Osteoblast (primary cell): ENCODE results near the gene RIPPLY3. TPM values are rescaled to one million over a fixed set of nuclear protein-coding genes. Genes with fewer than 3 reads are reported as not detected.

Experiments used
- DNase-seq: peaks from one replicate; pipeline ENCODE4 v3.0.0; 2011; ENCODE audit warnings: low spot score, mixed read lengths; ENCODE audit not compliant: insufficient read length; ENCODE audit errors: missing footprints
- H2AFZ ChIP-seq: 2 replicates; pipeline ENCODE4 v1.6.0; 2011; ENCODE audit warnings: mild to moderate bottlenecking, low read length
- H3K27ac ChIP-seq: 2 replicates; pipeline ENCODE4 v1.5.1; 2011; ENCODE audit warnings: mild to moderate bottlenecking, low read depth, low read length, moderate library complexity
- H3K27me3 ChIP-seq: 2 replicates; pipeline ENCODE4 v1.6.0; 2012; ENCODE audit warnings: mild to moderate bottlenecking, control low read depth, inconsistent platforms, low read length, moderate library complexity; ENCODE audit not compliant: insufficient read depth
- H3K36me3 ChIP-seq: 2 replicates; pipeline ENCODE4 v1.5.1; 2011; ENCODE audit warnings: mild to moderate bottlenecking, low read length, control low read depth, moderate library complexity; ENCODE audit not compliant: insufficient read depth
- H3K4me1 ChIP-seq: 2 replicates; pipeline ENCODE4 v1.5.1; 2011; ENCODE audit warnings: mild to moderate bottlenecking, low read length, control low read depth, moderate library complexity; ENCODE audit not compliant: insufficient read depth
- H3K4me2 ChIP-seq: 2 replicates; pipeline ENCODE4 v1.6.0; 2011; ENCODE audit warnings: mild to moderate bottlenecking, low read length; ENCODE audit not compliant: insufficient read depth
- H3K4me3 ChIP-seq: fragments of 200-600 bp; sonication (generic); 3 replicates; pipeline ENCODE4 v1.5.1; 2012; ENCODE audit warnings: mild to moderate bottlenecking, low read length, inconsistent platforms; ENCODE audit not compliant: insufficient read depth
- H3K79me2 ChIP-seq: 2 replicates; pipeline ENCODE4 v1.6.0; 2012; ENCODE audit warnings: mild to moderate bottlenecking, low read length, control low read depth, inconsistent platforms; ENCODE audit not compliant: insufficient read depth
- H3K9me3 ChIP-seq: 2 replicates; pipeline ENCODE4 v1.5.1; 2011; ENCODE audit warnings: low read depth, low read length, control low read depth
- H4K20me1 ChIP-seq: 2 replicates; pipeline ENCODE4 v1.6.0; 2012; ENCODE audit warnings: mild to moderate bottlenecking, low read length, control low read depth; ENCODE audit not compliant: insufficient read depth
- total RNA-seq: library from RNA; depleted of rRNA; stranded (reverse); fragments of >200 nt; gene quantifications from 2 replicates; pipeline ENCODE4 v1.2.3, GENCODE V29; 2012
- TF ChIP-seq, protein P1 (sequence below): IDR thresholded peaks from 2 replicates; pipeline ENCODE4 v1.5.1; 2011; ENCODE audit warnings: mild to moderate bottlenecking, low read depth, low read length, moderate library complexity; ENCODE audit errors: extremely low read depth

Gene RIPPLY3
- total RNA-seq, 1 donor = not detected

DNA sequence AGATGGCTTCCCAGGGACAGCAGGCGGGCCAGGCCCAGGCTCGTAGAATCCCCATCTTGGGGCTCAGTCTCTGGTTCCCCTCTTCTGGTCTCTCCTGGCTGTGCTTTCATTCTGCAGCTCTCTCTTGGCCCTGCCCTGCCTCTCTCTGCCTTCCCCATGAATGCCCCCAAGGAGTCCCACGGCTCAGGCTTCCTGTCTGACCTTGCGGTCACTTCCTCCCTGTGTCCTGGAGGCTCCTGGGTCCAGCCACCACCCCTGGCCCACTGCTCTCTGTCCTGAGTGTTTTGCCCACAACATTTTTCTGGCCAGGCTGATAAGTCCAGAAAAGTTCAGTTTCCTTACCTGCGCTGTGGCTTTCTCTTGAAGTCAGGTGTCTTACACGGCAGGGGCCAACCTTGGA, 37.3 kb downstream of the RIPPLY3 start:
- Histone ChIP-seq H3K27me3 (peaks cover 9% of the 10 kb centered on the region), H3K36me3 (no peaks in the 10 kb centered on the region), H4K20me1 (no peaks in the 10 kb centered on the region), H3K4me1 (no peaks in the 10 kb centered on the region), H3K27ac (no peak overlapping the region), H3K79me2 (no peaks in the 10 kb centered on the region), H2AFZ (no peak overlapping the region), H3K4me3 (no peak overlapping the region), H3K9me3 (no peaks in the 10 kb centered on the region), H3K4me2 (no peak overlapping the region)
- peak; percentile 19 for DNase-seq
- TF ChIP-seq, protein P1, sequence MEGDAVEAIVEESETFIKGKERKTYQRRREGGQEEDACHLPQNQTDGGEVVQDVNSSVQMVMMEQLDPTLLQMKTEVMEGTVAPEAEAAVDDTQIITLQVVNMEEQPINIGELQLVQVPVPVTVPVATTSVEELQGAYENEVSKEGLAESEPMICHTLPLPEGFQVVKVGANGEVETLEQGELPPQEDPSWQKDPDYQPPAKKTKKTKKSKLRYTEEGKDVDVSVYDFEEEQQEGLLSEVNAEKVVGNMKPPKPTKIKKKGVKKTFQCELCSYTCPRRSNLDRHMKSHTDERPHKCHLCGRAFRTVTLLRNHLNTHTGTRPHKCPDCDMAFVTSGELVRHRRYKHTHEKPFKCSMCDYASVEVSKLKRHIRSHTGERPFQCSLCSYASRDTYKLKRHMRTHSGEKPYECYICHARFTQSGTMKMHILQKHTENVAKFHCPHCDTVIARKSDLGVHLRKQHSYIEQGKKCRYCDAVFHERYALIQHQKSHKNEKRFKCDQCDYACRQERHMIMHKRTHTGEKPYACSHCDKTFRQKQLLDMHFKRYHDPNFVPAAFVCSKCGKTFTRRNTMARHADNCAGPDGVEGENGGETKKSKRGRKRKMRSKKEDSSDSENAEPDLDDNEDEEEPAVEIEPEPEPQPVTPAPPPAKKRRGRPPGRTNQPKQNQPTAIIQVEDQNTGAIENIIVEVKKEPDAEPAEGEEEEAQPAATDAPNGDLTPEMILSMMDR = no peak

DNA sequence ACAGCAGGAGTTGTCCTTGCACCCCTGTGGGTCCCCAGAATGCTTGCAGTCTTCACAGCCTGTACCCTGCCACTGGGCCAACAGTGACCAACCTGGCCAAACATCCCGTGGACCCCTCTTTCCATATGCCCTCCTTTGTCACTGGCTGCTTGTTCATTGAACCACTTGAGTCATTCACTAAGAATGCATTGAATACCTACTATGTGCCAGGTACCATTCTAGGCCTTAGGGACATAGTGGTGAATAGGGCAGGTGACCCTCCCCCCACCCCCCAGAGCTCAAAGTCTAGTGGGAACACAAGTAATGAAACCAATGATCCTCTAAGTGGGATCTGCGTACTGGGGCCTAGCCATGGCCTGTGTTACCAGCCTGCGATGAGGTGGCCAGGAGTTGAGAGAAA, 38.1 kb downstream of the RIPPLY3 start:
- no peaks in the 10 kb centered on the region for H3K9me3 ChIP-seq
- no peaks in the 10 kb centered on the region for H3K79me2 ChIP-seq
- peak; percentile 42 for DNase-seq
- no peaks in the 10 kb centered on the region for H3K36me3 ChIP-seq
- H4K20me1 ChIP-seq = no peaks in the 10 kb centered on the region
- no peak overlapping the region for H2AFZ ChIP-seq
- H3K4me2 ChIP-seq = no peak overlapping the region
- H3K4me1 ChIP-seq = no peaks in the 10 kb centered on the region
- TF ChIP-seq, protein P1 = no peak
- H3K27me3 ChIP-seq = peaks cover 9% of the 10 kb centered on the region
- no peak overlapping the region for H3K27ac ChIP-seq
- no peak overlapping the region for H3K4me3 ChIP-seq

DNA sequence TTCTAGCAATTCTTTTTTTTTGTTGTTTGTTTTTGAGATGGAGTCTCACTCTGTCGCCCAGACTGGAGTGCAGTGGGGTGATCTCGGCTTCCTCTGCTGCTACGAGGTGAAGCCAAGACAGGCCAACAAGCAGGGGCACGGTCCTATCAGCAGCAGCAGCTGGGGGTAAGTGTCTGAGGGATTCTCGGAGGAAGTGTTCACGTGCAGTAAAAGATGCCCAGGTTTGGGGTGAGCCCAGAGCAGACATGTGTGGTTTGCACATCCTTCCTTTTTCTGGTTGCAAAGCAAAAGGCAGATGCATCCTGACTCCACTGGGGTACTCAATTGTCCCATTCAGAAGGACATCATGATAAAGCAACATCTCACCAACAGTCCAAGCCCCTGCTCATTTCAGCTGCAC, 38.6 kb downstream of the RIPPLY3 start:
- no peak overlapping the region for H3K27ac ChIP-seq
- H3K27me3 ChIP-seq = peaks cover 9% of the 10 kb centered on the region
- TF ChIP-seq, protein P1 = no peak
- H3K4me3 ChIP-seq = no peak overlapping the region
- H3K4me1 ChIP-seq = no peaks in the 10 kb centered on the region
- DNase-seq = no peak
- H3K79me2 ChIP-seq = no peaks in the 10 kb centered on the region
- H4K20me1 ChIP-seq = no peaks in the 10 kb centered on the region
- no peaks in the 10 kb centered on the region for H3K9me3 ChIP-seq
- no peaks in the 10 kb centered on the region for H3K36me3 ChIP-seq
- H3K4me2 ChIP-seq = no peak overlapping the region
- no peak overlapping the region for H2AFZ ChIP-seq

DNA sequence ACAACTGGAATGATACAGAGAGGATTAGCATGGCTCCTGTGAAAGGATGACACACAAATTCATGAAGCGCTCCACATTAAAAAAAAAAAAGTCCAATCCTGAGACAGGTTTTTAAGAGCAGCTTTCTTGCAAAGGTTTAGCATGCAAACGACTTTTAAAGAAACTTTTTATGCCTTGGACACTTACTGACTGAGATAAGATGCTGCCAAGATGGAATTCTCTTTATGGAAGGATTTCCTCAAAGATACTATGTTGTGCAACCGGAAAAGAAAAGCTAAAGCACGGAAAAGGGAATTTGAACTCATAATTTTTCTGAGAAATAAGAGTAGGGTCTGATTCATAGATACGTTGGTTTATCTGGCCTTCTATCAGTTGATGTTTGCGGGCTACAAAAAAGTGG, 39.1 kb downstream of the RIPPLY3 start:
- Histone ChIP-seq H3K9me3 (no peaks in the 10 kb centered on the region), H3K27ac (no peak overlapping the region), H3K79me2 (no peaks in the 10 kb centered on the region), H3K4me2 (no peak overlapping the region), H4K20me1 (no peaks in the 10 kb centered on the region), H3K27me3 (peaks cover 12% of the 10 kb centered on the region), H3K4me1 (no peaks in the 10 kb centered on the region), H2AFZ (no peak overlapping the region), H3K4me3 (no peak overlapping the region), H3K36me3 (no peaks in the 10 kb centered on the region)
- no peak for DNase-seq
- TF ChIP-seq, protein P1 = no peak
